K562 (cell line): ENCODE measurements around the gene ARFIP2. TPM values are rescaled to one million over a fixed set of nuclear protein-coding genes. Genes with fewer than 3 reads are reported as not detected.

ENCODE experiments used
- CBFB ChIP-seq: sonication (generic); formaldehyde crosslinking; IDR thresholded peaks from 2 replicates; pipeline ENCODE4 v1.4.0; 2020; ENCODE audit warnings: mild to moderate bottlenecking, missing genetic modification reagents
- MGA ChIP-seq: fragments of 450-650 bp; IDR thresholded peaks from 2 replicates; pipeline ENCODE4 v1.6.1; 2016; ENCODE audit warnings: mild to moderate bottlenecking, moderate library complexity
- RERE ChIP-seq: sonication (generic); formaldehyde crosslinking; IDR thresholded peaks from 2 replicates; pipeline ENCODE4 v1.8.0; 2023; ENCODE audit warnings: missing genetic modification reagents, mild to moderate bottlenecking, borderline replicate concordance
- ZNF512 ChIP-seq: IDR thresholded peaks from 2 replicates; pipeline ENCODE4 v1.6.1; 2016; ENCODE audit warnings: missing genetic modification characterization, missing compliant biosample characterization
- ZNF57 ChIP-seq: fragments of 450-650 bp; formaldehyde crosslinking; IDR thresholded peaks from 2 replicates; pipeline ENCODE4 v1.4.0; 2020; ENCODE audit warnings: mild to moderate bottlenecking, moderate library complexity
- polyA plus RNA-seq, 8 experiments: library from polyadenylated mRNA; depleted of rRNA in 4 of 8; stranded (reverse) in 5 of 8; unstranded in 3 of 8; fragments of >200 nt; fragmentation: Nextera tagmentation in 2 of 8; fragmentation: Illumina TruSeq in 1 of 8; extraction: Ambion mirVana in 2 of 8; extraction: Trizol in 1 of 8; gene quantifications; 2 replicates each; pipeline versions ENCODE4 v1.2.1 to v1.2.3, GENCODE V29; 2011 to 2014; ENCODE audit warnings: inconsistent platforms in 1 of 8, missing spikeins in 1 of 8
- total RNA-seq, 7 experiments: library from RNA; depleted of rRNA in 6 of 7; stranded (reverse); fragments of >200 nt in 6 of 7; fragmentation: Illumina TruSeq in 2 of 7; extraction: Trizol in 2 of 7; gene quantifications; 2 replicates each; pipeline versions ENCODE4 v1.2.1 to v1.2.3, GENCODE V29; 2011 to 2021; ENCODE audit warnings: low replicate concordance in 1 of 7

ARFIP2 gene
- total and polyA plus RNA-seq, 9 of the 15 experiments (the other 6 are each of a cell fraction or from before 2014, with no cell fraction given): 11.8 to 74.1 (median 41.0) TPM

- TF ChIP-seq MGA (peak; percentile 72), ZNF57 (CRISPR knock-in tag) (no peak), ZNF512 (no peak), RERE (CRISPR knock-in tag) (no peak), CBFB (0 out of 2 replicates have a peak, but pooled peaks have one; percentile 20)
These were observed at the start of gene ARFIP2, which contains the start of gene TIMM10B (continued) for GRCh38 chr11:6481012-6481923.
